Effector CD8-positive, alpha-beta T cell (primary cell): ENCODE results near the gene BACH2.
A peak's percentile ranks its signal among the peaks of the same experiment; 100 is the strongest.

Experiments used
- DNase-seq: peaks from one replicate; lab custom pipeline; 2025; lab: John Stamatoyannopoulos, UW

The BACH2 gene

DNA sequence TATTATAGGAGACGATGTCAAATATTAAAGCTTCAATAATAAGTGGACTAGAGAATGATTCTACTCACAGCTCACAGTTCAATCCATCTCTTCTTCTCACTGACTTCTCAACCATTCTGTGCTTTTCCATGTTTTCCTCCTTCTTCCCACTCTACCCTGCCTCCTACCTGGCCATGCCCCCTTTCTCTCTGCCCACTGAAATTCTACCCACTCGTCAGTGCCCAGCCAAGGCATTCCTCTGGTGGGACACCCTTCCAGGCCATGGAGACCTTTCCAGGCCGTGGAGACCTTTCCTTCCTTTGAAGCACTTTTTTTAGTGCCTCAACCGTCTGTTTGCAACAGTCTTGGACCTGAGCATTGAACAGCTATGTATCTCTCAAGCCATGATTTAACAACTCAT lies 18.5 kb downstream of the BACH2 start:
- DNase-seq: no peak

DNA sequence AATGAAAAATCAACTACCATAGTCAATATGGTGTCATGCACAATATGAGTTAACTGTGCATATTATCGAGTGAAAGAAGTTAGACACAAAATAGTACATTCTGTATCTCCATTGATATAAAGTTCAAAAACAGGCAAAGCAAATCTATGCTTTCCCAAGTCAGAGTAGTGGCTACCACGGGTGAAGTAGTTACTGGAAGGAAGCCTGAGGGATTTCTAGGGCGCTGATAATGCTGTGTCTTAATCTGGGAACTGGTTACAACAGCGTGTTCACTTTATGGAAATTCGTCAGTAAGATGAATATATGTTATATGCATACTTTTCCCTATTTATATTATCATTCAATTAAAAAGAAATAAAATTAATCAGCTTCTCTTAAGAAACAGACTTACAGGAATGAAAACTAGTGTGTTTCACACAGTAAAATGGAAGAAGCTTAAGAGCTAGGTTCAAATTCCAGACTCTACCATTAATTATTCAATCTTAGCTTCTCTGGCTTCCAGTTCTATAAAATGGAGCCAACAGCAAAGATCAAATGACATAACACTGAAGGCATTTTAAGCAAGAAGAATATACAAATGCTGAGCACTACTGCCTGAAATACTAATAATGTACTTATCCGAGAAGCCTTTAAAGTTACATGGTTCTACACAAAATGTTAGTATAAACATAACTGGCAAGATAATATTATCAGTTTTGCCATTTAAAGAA lies 19.2 kb downstream of the BACH2 start:
- no peak for DNase-seq

DNA sequence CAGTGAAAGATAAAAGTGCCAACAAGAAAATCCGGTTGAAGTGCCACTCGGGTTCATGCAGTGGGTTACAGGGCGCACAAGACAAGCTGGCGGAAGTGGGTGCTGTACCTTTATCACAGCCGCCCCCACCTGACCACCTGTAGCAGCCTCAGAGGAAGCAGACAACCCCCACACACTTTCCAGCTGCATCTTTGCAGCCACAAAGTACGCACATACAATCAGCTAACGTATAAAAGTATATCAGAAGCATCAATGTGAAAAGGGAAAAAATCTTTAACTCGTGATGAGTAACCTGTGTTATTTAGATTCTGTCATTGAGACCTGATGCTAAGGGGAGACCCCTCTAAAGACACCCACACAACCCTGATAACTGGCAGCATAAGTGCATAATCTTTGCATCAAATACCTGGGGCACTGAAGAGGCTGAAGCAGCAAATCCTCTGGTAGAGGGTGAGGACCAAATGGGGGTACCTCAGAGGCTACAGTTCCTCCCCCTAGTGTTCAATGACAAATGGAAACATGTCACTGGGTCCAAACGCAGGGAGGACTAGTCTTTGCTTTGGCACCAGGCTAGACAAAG lies 22.1 kb downstream of the BACH2 start:
- peak; percentile 83 for DNase-seq

DNA sequence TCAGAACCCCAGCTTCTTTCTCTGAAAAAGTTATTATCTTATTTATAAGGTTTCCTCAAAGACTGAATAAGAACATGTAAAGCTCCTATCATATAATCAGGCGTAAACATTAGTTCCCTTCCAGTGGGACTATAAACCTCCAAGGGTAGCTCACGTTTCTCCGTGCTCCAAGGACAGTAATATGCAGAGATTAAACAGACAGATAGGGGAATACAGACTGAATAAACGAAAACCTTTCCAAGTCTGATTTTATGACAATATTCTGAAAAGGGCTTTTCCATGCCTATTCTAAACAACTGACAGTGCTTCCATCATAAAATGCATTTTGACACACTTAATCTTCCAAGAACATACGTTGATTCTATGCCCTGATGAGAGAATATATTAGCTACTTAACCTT lies 22.8 kb downstream of the BACH2 start:
- DNase-seq: no peak

DNA sequence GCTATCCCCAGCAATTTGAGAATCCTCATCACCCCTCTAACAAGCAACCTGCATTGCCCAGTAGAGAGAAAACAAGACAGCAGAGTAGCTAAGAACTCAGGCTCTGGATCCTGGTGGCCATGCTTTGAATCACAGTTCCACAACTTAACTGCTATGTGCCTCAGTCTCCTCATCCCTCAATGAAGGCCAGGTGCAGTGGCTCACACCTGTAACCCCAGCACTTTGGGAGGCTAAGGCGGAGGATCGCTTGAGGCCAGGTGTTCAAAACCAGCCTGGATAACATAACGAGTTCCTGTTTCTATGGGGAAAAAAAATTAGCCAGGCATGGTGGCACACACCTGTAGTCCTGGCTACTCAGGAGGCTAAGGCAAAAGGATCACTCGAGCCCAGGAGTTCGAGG lies 23.7 kb downstream of the BACH2 start:
- no peak for DNase-seq

DNA sequence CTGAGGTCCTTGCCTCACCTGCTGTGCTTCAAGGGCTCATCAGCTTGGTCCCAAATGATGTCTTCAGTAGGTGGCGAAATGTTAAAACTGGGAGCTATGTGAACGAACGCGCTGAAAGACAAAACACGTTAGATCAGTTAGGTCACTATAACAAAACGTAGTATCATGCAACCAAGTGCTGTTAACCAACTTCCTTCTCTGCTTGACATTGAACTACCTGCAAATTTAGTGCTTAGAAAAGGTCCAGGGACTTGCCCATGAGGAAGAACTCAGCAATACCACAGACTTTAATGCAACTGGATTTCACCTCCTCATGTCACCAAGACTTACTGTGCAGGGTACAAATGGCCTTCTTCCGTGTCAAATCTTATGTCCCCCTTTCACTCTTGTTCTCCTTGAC lies 24.8 kb downstream of the BACH2 start:
- DNase-seq: no peak

DNA sequence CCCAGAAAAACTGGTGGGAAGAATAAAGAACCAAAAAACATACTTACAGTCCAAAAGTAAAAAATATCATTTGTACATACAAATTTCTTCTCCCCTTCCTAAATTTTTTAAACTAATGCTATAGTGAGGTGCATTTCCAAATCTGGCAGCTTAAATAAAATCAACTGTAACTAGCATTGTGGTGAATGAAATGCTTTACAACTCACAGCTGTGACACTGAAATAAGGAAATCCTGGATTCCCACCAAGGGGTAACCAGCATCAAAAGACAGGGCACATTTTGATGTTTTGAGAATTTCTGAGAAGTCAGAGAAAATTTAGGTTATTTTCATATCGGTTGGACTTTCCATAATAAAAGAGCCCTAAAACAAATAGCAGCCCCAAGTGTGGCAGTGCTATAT lies 27.3 kb downstream of the BACH2 start:
- no peak for DNase-seq

DNA sequence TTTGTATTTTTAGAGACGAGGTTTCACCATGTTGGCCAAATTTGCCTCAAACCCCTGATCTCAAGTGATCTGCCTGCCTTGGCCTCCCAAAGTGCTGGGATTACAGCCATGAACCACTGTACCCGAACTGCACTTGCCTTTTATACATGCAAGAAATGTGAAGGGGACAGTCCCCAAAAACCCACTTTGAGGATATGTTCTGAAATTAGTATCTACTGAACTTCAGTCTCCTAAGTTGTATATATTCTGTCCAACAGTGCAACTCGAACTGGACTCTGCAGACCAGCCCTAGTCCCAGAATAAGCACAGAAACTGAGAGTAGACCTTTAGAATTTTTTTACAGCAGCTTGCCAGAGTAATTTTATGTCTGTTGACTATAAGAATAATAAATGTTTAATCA lies 28.5 kb downstream of the BACH2 start:
- DNase-seq: no peak

DNA sequence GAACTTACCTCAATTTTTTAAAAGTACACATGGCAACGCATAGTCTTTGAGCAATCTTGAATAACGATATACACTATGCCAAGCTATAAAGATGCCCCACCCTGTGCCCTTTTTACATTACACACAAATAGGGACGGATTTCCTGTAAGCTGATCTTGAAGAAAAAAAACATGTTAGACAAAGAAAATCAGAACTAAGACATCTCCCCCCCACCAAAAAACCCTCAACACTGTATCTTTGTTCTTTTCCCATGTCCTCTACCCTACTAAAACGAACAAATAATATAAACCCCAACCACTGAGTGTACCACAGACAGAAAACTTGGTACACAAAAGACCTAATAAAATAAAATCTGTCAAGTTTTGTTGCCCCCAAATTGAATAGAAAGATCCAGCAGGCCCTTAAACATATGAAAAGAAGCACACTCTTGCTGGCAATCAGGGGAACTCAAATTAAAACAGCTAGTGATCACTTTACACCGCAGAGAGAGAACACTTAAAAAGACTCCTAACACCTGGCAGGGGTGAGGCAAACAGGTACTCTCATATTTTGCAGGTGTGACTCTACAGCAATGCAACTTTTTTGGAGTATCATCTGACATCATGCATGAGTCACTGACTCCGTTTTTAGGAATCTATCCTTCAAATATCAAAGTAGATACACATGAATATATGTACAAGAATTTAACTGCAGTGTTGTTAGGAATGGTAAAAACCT lies 29.6 kb downstream of the BACH2 start:
- no peak for DNase-seq

DNA sequence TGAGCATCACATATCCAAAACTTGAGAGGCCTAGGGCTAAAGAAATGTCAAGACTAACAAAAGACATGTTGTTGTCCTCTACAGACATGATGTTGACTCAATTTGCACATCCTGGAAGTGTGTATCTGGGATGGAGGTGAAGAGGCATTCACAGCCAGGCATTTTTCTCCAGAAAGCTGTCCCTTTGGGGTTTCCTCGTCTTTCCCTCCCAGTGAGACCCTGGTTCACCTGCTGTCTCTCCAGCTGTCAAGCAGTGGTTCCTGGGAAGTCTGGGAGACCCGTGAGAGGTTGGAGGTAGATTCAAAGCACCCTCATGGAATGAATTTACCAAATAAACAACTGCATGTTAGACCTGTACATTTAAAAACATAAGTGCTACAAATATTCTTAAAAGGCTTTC lies 32.1 kb downstream of the BACH2 start:
- DNase-seq: no peak

DNA sequence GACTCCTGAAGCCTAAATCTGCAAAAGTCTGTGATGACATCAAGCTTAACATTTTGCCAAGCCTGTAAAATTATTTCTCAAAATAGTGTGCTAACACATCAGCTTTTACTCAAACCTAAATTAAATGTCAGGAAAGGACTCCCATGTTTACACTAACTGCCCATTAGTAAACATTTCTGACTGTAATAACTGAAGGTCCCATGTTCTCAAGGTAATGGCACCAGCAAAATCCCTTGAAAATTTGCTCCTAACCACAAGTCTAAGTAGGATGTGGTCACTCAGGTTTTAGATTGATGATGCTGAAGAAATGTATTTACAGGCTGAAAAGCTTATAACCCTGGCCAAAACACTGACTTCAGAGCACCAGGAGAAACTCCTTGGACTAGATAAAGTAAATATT lies 33.0 kb downstream of the BACH2 start:
- no peak for DNase-seq

DNA sequence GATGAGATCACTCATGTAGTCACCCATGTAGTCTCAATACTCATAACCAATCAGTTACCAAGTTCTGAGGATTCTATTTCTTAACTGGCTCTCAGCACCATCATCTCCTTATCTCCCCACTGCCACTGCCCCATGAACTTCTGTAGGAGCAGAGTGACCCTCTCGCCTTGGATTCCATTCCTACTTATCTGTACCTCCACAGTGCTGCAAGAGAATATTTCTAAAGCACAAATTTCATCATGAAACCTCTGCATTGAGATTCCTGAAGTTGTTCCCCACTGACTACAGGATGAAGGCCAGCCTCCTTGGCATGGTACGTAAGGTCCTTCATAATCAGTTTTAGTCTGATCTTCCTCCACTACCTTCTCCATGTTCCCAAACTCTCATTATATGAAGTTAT lies 34.8 kb downstream of the BACH2 start:
- DNase-seq: no peak

DNA sequence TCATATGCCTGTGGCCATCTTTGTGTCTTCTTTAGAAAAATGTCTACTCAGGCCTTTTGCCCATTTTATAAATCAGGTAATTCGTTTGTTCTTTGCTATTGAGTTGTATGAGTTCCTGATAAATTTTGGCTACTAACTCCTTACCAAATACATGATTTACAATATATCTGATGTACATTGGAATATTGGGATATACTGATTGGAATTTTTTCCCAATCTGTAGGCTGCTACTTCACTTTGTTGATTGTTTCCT lies 39.2 kb downstream of the BACH2 start:
- no peak for DNase-seq

DNA sequence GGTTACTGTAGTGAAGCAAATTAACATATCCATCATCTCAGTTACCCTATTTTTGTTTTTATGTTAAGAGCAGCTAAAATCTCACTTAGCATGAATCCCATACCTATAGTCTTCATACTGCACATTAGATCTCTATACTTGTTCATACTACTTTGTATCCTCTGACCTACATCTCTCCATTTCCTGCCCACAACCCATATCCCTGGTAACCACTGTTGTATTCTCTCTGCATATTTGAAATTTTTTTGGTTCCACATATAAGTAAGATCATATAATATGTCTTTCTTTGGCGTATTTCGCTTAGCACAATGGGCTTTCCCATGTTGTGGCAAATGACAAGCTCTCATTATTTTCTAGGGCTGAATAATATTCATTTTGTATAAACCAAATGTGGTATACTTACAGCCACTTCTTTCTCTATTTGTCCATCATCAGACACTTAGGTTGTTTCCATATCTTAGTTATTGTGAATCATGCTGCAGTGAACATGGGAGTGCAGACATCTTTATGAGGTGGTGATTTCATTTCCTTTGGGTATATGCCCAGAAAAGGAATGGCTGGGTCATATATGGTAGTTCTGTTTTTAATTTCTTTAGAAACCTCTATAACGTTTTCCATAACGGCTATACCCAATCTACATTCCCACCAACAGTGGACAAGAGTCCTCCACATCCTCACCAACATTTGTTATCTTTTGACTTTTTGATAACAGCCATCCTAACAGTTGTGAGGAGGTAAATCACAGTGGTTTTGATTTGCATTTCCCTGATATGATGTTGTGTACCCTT lies 39.8 kb downstream of the BACH2 start:
- no peak for DNase-seq

DNA sequence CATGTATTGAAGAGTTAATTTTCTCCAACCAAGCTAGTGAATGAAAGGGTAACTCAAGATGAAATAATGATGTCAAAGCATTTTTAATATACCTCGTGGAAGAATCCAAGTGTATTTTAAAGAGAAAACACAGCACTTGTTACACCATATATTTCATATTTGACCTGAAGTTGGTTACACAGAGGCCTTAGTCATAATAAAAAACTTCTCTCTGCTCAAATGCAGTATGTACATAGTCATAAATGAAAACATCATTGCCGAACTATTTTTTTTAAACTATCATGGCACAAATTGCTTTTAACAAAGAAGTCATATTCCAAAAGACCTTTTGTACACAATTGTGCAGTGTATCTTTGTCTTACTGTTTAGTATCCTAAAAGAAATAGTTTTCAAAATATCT lies 43.0 kb downstream of the BACH2 start:
- no peak for DNase-seq

DNA sequence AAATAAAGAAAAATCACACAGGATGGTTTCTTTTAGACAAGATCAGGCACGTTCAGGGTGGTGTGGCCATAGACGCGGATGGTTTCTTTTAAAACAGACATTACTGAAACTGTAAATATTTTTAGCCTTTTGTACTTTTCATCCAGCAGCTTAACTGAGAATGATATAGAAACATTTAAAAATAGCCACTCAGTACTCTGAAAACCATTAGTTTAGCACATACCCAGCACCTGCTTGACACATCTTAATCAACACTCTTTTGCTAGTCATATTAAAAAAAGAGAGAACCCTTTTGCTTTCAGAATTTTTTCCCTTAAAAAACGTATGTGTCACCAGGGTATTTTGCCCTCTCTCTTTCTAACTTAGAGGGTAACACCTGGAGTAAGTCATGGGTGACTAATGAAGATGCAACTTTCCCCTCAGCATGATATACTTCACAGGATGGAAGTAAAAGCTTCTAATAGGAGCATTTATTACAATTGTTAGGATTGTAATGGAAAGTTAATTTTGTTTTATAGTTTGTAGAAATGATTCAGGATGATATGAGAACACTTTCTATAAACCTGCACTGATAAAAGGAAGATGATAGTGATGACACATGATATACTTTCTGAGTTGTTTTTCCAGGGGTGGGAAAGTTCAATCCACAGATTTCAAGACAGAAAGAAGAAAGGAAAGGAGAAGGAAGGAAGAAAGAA lies 45.2 kb downstream of the BACH2 start:
- no peak for DNase-seq

DNA sequence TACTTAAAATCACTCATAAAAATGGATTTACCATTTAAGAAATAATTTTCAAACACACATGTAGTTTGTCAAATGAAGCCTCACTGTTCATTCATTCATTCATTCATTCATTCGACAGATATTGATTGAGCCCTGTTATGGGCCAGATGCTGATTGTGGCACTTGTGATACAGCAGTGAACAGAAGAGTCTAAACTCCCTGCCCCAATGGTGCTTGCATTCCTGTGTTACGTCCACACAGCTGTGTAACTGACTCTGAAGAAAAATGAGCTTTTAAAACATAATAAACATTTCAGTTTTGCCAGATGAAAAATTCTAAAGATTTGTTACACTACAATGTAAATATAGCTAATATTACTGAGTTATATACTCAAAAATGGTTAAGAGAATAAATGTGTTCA lies 46.2 kb downstream of the BACH2 start:
- DNase-seq: no peak

DNA sequence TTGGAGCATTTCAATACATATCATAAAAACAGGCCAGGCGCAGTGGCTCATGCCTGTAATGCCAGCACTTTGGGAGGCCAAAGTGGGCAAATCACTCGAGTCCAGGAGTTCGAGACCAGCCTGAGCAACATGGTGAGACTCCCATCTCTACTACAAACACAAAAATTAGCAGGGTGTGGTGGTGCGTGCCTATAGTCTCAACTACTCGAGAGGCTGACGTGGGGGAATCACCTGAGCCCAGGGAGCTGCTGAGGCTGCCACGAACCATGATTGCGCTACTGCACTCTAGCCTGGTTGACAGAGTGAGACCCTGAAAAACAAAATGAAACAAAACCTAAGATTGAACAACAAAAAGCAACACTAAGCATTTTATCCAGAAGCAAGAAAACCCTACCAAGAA lies 47.2 kb downstream of the BACH2 start:
- DNase-seq: peak; percentile 6

DNA sequence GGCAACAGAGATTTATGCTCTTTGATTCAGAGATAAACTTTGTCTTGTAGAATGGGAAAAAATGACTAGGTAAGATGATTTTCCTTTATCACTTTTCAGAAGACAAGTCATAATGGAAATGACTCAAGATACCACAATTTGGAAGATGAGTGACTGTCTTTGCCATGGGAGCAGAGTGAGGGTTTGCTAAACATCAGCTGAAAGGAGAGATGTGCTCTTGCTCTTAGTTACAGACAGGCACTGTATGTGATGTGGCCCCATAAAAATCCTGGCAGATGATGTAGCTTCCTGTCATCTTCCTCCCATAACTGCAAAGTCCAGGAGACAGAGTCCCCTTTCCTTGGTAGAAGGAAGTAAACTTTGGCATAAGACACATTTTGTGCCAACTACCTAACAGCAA lies 47.6 kb downstream of the BACH2 start:
- no peak for DNase-seq

DNA sequence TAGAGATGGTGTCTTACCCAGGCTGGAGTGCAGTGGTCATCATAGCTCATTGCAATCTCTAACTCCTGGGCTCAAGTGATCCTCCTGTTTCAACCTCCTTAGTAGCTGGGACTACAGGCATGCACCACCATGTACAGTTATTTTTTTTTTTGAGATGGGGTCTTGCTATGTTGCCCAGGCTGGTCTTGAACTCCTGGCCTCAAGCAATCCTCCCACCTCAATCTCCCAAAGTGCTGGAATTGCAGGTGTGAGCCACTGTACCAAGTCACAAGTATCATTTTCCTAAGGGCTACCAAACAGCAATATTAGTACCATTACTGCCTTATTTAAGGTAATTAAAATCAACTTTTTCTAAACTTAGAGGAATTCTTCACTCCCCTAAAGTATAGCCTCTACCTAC lies 49.4 kb downstream of the BACH2 start:
- DNase-seq: no peak

DNA sequence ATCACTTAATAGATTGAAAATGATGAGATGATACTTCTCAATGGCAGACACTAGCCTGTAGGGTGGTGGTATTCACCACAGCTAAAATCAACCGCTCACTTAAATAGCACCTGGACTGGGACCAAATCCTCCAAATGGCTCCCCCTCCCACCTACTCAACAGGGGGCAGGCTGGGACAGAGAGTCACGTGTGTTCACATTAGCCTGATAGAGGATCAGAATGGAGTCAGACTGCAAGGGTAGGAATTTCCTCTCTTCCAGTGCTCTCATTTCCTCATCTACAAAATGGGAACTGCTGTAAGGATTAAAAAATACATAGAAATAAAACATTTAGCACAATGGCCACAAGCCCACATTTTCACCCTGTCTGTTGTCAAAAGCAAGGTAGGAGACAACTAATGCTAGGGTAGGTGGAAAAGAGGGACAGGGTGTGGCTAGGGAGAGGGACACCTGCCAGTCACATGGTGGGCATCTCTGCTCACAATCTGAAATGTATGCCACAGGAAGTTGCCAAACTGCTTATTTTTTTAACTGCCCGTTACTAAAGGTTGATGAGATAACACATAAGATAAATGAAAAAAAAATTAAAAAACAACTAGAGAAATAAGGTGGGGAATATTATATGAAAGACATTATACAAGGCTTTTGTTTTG lies 55.3 kb downstream of the BACH2 start:
- DNase-seq: no peak
